Renal pelvis (tissue), 4 donors: ENCODE data around the gene VWF. TPM values are rescaled to one million over a fixed set of nuclear protein-coding genes. Genes with fewer than 3 reads are reported as not detected.

Experiments used
- DNase-seq: peaks from one replicate; pipeline ENCODE4 v3.0.0-alpha.2; 2013
- polyA plus RNA-seq, 3 donors: library from polyadenylated mRNA; unstranded; fragments of 120-200 nt; gene quantifications; one replicate each; pipeline ENCODE4 v1.2.1, GENCODE V29; 2013; ENCODE audit not compliant: insufficient read length in 3 of 3

The VWF gene
- polyA plus RNA-seq, 3 donors, result 9.4 to 18.1 (median 10.6) TPM

DNA sequence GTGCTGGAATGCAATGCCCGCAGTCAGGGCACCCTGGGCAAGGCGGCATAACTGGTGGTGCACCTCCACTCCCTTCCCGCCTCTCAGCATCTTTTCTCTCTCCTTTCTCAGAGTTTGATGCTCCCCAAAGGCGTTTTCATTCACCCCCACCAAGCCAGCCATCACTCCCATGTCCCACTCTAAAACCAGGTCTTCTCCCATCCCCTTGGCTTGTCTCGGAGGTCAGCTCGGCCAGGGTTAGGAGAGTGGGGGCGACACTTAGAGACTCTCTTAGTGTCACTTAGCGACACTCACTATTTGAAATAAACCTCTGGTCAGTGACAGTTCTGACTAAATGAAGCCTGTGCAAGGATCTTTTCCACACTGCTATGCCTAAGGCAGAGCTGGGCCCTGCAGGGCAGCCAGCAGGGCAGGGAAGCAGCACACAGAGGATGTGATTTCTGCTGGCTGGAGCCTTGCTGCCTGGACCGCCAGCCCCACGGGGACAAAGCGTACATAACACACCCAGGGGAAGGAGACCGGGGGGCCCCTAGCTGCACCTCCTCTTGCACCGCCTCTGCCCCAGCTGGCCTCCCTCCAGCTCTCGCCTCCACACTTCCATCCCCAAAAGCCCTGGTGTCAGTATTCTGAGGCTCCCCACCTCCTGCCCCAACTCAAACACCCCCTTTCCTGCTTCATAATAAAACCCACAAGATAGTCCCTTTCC lies 64.5 kb downstream of the VWF start:
- DNase-seq, result no peak

DNA sequence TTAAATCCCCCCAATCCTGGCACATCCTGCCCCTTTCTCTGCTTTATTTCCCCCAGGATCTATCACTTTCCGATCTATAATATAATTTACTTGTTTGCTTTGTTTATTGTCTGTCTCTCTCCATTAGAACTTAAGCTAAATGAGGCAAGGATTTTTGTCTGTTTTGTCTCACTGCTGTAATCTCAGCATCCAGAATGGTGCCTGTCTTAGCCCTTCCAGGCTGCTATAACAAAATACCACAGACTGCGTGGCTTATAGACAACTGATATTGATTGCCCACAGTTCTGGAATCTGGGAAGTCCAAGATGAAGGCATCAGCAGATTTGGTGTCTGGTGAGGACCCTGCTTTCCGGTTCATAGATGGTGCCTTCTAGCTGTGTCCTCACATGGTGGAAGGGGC lies 65.2 kb downstream of the VWF start:
- DNase-seq, result no peak

DNA sequence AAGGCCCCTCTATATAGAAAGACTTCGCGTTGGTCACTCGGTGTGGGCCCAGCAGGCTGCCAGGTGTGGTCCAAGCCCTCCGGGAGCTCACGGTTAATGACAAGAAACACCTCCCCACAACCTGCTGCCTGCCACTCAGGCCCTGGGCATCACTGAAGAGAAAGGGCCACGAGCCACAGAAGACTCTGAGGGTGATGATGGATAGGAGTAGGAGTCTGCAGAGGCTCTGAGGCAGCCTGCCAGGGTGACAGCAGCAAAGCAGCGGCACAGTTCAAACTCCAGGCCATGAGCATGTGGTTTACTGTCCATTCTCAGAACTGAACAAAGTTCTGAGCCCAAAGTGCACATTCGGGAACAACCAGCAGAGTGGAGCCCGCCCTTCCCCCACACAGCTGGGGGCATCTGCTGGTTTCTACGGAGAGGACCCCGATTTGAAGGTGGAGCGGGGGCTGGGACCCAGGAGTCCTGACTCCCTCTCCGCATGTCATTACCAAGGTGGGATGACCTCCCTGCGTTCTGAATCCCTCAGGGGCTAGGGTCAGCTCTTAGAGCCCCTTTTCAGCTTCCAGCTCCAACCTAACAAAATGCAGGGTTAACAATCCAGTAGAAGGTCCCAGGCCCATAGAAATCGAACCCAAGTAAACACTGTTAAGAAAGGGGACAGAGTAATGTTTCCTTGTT lies 65.8 kb downstream of the VWF start:
- no peak for DNase-seq

DNA sequence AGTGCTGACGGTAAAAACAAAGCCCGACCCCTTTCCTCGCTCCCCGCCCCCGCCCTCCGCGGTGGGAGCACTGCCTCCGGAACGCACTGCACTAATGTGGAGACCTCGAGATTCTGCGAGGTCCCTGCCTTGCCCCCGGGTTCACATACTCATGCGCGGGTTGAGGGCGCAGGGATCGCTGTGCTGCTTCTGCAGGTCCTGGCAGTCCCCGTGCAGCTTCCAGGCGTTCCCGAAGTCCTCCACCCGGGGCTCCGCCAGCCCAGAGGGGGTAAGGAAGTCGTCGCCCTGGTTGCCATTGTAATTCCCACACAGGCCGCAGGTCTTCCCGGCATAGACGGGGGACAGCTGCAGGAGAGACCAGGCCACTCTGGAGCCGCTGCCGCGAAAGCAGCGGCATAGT lies 66.8 kb downstream of the VWF start:
- no peak for DNase-seq

DNA sequence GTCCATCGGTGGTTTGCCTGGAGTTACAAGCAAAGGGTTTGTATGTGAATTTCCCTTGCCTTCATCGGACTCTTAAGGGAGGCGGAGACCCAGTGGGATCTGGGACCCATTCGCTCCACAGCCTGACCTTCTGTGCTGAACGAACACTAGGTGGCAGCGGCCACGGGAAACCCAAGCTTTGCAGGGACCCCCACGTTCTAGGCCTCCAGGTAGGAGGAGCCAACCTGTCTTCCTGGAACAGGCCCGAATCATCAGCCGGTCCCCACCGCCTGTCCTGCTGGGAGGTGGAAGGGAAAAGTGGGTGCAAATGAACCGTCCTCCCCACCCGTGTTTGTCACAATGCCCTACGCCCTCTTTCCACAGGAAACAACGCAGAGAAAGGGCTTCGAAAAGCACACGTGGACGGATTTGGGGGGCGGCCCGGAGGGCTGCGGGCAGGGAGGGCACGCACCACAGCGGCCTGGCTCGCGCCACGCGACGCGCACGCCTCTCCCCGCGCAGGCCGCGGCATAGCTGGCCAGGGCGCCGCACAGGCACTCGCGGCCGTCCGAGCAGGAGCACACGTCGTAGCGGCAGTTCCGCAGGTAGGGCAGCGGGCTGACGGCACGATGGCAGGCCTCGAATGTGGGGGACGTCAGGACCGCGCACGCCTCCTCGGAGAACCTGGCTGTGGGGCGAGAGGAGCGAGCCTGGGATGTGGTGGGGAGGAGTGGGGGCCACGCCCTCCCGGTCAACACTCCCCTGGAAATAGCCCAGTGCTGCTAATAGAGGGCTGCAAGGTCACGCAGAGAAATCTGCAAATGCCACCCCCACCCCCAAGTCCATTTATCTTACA lies 67.8 kb downstream of the VWF start:
- no peak for DNase-seq

DNA sequence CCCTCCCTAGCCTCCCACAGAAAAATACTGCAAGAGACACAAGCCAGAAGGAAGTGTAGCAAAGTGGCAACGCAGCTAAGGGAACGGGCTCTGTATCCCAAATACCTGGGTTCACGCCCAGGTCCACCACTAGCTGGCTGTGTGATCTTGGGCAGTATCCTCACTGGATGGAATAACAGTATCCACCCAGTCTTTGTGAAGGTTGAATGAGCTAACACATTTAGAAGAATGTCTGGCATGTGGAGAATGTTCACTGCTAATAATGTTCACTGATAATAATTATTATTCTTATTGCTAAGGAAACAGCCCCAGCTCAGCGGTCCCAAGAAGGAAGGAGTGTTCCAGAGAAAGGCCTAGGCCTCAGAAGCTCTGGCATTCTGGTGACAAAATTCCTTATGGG lies 70.9 kb downstream of the VWF start:
- DNase-seq, result no peak

DNA sequence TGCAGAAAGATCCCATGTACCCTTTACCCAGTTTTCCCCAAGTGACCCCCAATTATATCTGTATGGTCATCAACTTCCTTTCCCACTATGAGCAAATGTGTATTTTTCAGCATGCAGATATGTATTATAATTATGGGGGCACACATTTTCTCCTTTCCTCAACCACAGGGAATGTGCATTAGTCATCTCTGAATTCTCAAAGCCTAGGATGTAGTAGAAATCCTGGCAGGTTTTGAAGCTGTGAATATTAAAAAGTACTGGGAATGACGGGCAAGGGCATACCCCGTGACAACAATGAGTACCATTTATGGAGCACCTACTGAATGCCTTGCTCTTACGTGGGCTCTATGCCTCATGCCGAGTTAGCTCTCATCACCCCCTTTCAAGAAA lies 71.5 kb downstream of the VWF start:
- no peak for DNase-seq

DNA sequence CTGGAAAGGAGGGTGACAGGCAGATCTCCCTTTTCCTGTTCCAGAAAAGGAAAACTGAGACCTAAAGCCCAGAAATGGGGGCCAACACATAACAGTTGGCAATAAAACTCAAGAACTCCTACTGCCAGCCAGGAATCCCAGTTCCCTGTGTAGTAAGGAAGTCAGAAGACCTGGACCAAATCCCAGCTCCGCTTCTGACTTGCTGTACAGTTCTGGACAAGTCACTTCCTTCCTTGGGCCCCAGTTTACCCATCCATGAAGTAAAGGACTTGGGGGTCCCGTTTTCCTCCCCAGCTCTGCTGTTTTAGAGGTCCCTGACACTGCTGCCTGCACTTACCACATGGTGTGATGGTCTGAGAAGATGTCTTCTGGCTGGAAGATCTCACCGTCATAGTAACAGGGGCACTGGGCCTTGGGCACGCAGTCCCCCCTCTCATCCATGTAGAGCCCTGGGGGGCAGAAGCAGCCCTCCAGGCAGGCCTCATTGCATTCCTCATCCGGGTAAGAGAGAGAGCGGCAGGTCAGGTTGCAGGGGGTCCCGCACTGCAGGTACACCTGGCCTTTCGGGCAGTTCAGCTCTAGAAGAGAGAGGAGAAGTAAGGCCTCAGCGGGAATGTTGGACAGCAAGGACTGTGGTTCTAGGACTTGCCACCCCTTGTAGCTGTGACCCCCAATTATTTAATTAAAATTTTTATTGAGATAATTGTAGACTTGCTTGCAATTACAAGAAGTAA lies 72.1 kb downstream of the VWF start:
- DNase-seq, result no peak

DNA sequence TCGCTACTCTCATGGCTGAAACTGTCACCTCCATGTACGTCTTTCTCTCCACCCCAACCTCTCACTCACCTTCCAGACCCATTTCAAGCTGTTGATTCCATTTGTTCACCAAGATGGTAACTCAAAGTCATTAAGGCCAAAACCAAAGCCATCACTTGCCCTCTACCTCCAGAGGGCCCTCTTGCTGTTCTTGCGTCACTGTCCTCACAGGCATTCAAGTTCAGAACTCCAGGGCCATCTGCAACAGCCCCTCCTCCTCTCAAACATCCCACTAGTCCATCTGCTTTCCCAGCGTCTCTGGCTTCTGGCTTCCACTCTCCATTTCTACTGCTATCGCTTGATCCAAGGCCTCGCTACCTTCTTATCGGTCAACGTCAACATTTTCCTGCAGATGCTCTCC lies 74.5 kb downstream of the VWF start:
- DNase-seq, result no peak

DNA sequence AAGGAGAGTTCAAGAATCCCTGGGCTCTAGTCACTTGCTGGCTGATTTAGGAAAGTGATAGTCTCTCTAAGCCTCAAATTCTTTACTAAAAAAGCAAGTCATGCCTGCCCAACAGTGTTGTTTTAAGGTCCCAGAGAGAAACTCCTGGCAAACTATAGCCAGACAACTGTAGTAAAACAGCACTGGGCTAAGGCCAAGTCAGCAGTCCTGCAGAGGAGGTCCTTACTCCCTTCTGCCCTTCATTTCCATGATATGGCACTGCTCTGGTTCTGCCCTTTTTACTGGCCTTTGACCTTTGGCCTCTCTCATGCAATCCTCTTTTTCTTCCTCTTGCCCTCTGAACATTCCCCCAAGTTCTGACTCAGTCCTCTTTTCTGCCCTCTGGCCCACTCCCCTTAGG lies 74.9 kb downstream of the VWF start:
- DNase-seq, result no peak

DNA sequence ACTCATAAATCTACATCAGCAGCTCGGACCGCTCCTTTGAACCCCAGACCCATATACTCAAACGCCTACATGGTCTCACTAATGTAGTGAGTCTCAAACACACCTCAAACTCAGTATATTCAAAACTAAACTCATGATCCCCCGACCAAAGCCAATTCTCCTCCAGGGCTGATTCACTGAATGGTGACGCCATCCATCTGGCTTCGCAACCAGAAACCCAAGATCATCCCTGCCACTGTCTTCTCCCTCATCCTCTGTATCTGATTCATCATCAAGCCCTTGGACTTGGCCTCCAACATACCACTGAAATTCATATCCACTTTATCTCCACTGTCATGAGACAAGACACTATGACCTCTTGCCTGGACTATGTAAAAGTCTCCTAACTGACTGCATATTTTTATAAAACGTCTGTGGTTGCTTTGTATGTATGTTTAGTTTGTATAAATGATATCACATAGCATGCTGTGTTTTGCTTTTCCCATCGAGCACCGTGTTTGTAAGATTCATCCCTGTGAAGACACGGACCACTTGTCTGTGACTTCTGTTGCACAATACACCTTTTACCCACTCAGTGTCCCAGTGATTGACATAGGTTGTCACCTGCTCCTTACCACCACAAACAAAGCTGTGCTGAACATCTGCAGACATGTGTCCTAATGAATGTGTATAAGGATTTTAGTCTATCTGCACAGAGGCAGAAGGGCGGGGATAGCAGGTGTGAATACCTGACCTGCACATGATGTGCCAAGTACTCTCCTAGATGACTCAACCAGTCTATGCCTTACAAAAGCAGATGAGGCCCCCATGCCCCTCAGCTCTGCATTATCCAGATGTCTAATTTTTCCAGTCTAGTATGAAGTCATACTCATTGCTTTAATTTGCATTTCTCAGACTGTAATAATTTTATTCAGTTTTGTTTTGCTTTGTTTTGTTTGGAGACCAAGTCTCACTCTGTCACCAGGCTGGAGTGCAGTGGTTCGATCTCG lies 76.9 kb downstream of the VWF start:
- no peak for DNase-seq

DNA sequence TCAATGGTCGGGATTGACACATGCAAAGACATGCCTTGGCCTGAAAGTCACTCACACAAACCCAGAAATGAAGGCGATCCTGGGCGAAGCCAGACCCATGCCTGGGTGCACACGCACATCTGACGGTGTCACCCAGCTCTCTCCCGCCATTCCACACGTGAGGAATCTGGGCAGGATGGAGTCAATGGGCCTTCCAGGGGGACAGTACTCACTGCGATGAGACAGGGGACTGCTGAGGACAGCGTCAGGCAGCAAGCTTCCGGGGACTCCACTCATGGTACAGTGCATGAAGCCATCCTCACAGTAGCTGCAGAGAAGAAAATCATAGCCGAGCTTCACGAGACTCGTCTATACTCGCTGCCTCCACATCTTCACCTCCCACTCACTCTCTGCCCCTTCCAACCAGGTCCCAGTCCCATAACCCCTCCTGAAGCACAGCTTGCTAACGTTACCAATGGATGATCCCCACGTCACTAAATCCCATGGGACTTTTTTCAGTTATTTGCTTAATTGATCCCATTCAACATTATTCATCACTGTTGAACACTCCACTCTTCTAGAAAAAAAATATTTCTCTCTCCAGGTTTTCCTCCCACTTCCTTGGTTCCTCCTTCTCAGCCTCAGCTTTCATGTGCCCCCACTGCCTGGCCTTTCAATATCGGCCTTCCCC lies 77.8 kb downstream of the VWF start:
- no peak for DNase-seq

DNA sequence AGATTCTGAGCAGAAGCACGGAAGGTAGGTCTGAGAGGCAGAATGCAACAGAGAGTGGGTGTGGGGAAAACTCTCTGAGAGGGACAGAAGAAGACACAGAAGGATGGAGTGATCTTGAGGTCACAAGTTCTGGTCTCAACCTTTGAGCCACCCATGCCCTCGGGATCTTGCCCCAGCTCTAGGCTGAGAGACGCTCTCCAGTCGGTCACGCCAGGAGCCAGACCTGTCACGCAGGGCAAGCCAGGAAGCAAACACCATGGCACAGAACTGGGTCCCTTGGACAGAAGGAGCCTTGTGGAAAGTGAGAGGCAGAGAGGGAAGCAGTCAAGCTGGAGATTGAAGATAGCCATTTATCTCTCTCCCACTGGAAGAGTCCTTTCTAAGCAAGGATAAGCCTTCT lies 79.0 kb downstream of the VWF start:
- DNase-seq, result no peak

DNA sequence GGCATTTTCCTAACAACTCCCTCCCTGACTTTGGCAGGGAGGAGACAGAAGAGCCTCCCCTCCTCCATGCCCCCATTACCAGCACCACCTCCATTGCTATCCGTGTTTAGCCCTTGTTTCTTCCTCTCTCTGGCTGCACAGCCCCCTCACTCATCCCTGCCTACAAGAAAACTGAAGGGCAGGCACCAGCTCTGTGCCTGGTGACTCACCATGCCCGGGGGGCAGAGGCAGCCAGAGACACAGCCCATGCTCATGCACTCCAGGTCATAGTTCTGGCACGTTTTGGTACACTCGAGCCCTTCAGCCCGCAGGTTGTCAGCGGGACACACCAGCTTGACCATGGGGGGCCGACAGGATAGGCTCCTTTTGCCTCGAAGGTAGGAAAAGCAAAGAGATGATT lies 80.4 kb downstream of the VWF start:
- DNase-seq, result no peak

DNA sequence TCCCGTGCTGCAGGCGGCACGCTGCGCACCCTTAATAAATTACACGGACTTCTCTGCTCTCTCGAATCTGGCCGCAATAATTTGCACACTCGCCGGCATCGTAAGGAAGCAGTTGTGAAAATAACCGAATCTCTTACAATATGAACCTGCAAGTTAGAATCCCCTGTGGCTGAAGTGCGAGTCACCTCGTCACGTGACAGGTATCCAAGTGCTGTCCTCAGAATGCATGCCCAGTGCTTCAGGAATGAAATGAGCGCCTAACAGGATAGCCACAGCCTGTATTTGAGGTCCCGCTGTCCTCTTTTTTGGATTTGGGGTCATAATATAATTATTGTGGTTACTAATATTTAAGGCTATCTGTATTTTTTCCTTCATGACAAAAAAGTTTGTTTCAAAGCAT lies 82.0 kb downstream of the VWF start:
- DNase-seq, result no peak

DNA sequence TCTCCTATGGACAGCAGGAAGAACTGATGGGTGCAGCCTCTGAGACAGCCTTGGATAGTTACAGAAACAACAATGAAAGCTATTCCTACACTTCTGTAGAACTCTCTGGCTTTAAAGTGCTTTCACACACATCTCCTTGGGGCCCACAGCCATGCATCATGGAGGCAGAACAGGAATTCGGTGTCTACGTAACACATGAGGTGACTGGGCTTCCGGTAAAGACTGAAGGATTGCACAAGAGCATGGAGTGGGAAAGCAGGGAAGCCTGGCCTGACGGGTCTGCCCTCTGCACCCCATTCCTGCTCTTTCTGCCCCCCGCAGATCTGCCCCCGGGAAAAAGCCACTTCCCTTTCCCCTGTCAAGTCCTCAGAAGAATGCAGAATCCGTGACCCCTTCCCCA lies 82.6 kb downstream of the VWF start:
- no peak for DNase-seq

DNA sequence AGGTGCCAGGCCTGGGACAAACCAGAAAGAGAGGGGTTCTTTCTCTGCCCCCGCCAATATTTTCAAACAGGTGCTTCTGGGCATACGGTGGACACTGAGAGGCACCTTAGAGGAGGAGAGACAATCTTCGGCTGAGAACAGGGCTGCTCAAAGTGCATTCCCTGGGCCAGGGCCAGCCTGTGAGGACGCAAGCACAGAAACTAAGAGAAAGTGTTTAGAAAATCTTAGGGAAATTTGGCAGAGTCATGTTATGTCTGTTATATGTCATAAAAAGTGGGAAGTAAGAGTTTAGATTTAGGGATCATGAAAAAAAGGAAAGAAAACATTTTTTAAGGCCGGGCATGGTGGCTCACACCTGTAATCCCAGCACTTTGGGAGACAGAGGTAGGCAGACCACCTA lies 83.7 kb downstream of the VWF start:
- DNase-seq, result no peak

DNA sequence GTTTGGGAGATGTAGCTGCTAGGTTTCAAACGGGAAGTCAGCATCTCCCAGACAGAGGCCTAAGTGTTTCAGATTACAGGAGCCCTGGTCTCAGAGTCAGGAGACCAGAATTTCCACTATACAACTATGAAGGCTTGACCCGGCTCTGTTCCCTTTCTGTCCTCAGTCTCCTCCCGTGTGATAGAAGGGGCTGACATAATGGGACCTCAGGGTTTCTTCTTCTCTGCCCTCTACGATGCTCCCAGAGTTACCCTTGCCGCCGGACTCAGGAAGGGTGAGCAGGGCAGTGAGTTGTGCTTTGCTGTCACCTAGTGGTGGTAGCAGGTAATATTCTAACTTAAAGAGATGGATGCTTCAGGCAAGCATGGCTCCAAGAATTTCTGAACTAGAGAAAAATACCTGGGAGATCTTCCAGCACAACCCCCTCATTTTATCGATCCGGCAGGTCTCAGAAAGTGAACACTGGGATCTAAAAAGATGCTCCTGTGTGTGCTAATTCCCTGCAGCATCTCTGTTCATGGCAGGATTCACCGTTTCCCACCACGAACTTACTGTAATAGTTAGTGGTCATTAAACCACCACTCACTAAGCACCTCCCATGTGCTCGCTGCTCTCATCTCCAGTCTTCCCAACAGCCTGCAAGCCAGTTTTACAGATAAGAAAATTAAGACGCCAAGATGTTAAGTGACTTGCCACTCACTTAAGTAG lies 84.4 kb downstream of the VWF start:
- DNase-seq, result peak; percentile 70

DNA sequence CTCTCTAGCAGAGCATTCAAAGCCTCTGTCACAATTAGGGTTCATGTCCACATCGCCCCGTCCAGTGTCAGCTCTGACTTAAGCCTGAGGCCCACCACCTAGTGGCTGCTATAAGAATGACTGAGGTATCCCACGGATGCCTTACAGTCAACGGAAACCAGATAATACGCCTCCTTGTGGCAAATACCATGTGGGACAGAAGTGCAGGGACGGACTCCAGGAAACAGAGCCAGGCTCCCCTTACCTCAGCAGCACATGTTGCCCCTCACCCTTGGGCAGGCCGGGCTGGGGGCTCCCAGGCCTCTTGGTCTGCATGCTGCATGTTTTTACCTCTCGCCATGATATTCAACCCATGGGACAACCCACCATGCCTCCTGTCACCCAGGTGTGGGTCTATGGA lies 86.3 kb downstream of the VWF start:
- no peak for DNase-seq

DNA sequence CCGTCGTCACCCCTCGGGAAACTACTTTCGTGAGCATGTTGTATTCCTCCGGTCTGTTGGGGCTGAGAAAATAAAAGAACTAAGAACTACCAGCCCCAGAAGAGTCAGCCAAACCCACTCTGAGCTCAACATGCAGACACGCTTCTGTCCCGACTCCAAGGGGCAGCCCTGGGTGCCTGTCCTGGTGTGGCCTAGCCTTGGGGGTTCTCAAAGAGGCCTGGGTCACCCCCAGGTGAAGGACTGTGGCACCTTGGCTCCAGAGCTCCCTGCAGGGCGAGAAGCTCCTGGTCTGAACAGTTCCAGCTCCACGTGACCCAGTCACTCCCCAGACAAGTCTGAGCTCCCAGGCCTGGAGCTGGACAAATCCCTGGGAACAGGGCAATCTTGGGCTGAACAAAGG lies 87.0 kb downstream of the VWF start:
- no peak for DNase-seq
